Endothelial cell of umbilical vein (primary cell): ENCODE results near the gene OR2H2. TPM values are rescaled to one million over a fixed set of nuclear protein-coding genes. Genes with fewer than 3 reads are reported as not detected.

ENCODE experiments used
- BruUV-seq: library from RNA; stranded (reverse); fragments of 400-500 nt; replicated peaks from 2 replicates; lab custom pipeline; 2021; lab: Mats Ljungman, UMichigan
- CTCF ChIA-PET: fragments of 300-600, 350-600 bp; sonication (Branson Sonifier 250); formaldehyde crosslinking; loops from one replicate; lab custom pipeline; 2021; ENCODE audit warnings: antibody characterized with exemption, inconsistent platforms; lab: Charles Lee
- POLR2A ChIA-PET: fragments of 300-600, 350-600 bp; sonication (Branson Sonifier 250); formaldehyde crosslinking; loops from one replicate; lab custom pipeline; 2021; ENCODE audit warnings: antibody characterized with exemption, inconsistent platforms; lab: Charles Lee
- DNase-seq: peaks from one replicate; pipeline ENCODE4 v3.0.0-alpha.2; 2011; ENCODE audit warnings: low read depth, low spot score
- FAIRE-seq: peaks from 2 replicates; lab custom pipeline; 2011; peaks lifted over from hg19 to GRCh38; lab: Jason Lieb, UNC
- H2AFZ ChIP-seq: 2 replicates; pipeline ENCODE4 v1.6.0; 2012; ENCODE audit warnings: low read depth, low read length, control low read depth, inconsistent platforms
- H3K27ac ChIP-seq: 2 replicates; pipeline ENCODE4 v1.5.1; 2011; ENCODE audit warnings: low read depth, mild to moderate bottlenecking, control low read depth, low read length, moderate library complexity; ENCODE audit not compliant: insufficient read depth
- H3K27me3 ChIP-seq, 2 experiments: 2 replicates each; pipeline versions ENCODE4 v1.6.0 to v1.6.1; 2011; ENCODE audit warnings: low read length in 2 of 2, mixed read lengths in 1 of 2; ENCODE audit not compliant: control insufficient read depth in 2 of 2, insufficient read depth in 2 of 2
- H3K36me3 ChIP-seq, 2 experiments: 2 replicates in 1 of 2; 3 replicates in 1 of 2; pipeline ENCODE4 v1.5.1; 2011; ENCODE audit warnings: low read length in 2 of 2, mild to moderate bottlenecking in 1 of 2, moderate library complexity in 1 of 2; ENCODE audit not compliant: control insufficient read depth in 2 of 2, insufficient read depth in 2 of 2; ENCODE audit errors: extremely low read depth in 1 of 2
- H3K4me1 ChIP-seq: 3 replicates; pipeline ENCODE4 v1.5.1; 2011; ENCODE audit warnings: mild to moderate bottlenecking, low read length; ENCODE audit not compliant: control insufficient read depth, insufficient read depth; ENCODE audit errors: extremely low read depth
- H3K4me2 ChIP-seq: 2 replicates; pipeline ENCODE4 v1.6.1; 2011; ENCODE audit warnings: low read length, control low read depth, mixed read lengths; ENCODE audit not compliant: insufficient read depth
- H3K4me3 ChIP-seq, 3 experiments: fragments of 200-600 bp in 1 of 3; sonication (generic), shearing (Covaris generic) in 1 of 3; replicated peaks in 1 of 3; 2 replicates each; pipeline ENCODE4 v1.5.1; 2011 to 2016; ENCODE audit warnings: control low read depth in 3 of 3, low read length in 3 of 3, mild to moderate bottlenecking in 2 of 3, inconsistent platforms in 1 of 3, low read depth in 1 of 3, moderate library complexity in 1 of 3; ENCODE audit not compliant: insufficient read depth in 1 of 3
- H3K79me2 ChIP-seq: 2 replicates; pipeline ENCODE4 v1.6.0; 2012; ENCODE audit warnings: low read length, inconsistent platforms; ENCODE audit not compliant: control insufficient read depth, insufficient read depth
- H3K9ac ChIP-seq: replicated peaks from 2 replicates; pipeline ENCODE3; 2011; ENCODE audit warnings: low read length, control low read depth; ENCODE audit not compliant: insufficient read depth; ENCODE audit errors: extremely low read depth
- H3K9me1 ChIP-seq: replicated peaks from 3 replicates; pipeline ENCODE4 v1.6.0; 2011; ENCODE audit warnings: mild to moderate bottlenecking, low read length; ENCODE audit not compliant: control insufficient read depth, insufficient read depth; ENCODE audit errors: extremely low read depth
- H3K9me3 ChIP-seq: replicated peaks from 2 replicates; pipeline ENCODE4 v1.5.1; 2012; ENCODE audit warnings: low read length, inconsistent platforms; ENCODE audit not compliant: control insufficient read depth, insufficient read depth
- H4K20me1 ChIP-seq: replicated peaks from 2 replicates; pipeline ENCODE3; 2011; ENCODE audit warnings: mild to moderate bottlenecking, low read length; ENCODE audit not compliant: control insufficient read depth, insufficient read depth; ENCODE audit errors: extremely low read depth
- CTCF ChIP-seq, 2 donors: IDR thresholded peaks; 1 replicate in 1 of 2; 2 replicates in 1 of 2; pipeline ENCODE4 v1.5.1; 2011; ENCODE audit warnings: low read length in 2 of 2, mild to moderate bottlenecking in 2 of 2, moderate library complexity in 2 of 2, control low read depth in 1 of 2, inconsistent platforms in 1 of 2, low read depth in 1 of 2; ENCODE audit not compliant: insufficient read depth in 1 of 2; ENCODE audit errors: extremely low read depth in 1 of 2
- EZH2 ChIP-seq: IDR thresholded peaks from 2 replicates; pipeline ENCODE4 v1.6.1; 2012; ENCODE audit warnings: borderline replicate concordance, low read depth, mild to moderate bottlenecking, moderate library complexity, low read length, inconsistent platforms; ENCODE audit not compliant: severe bottlenecking
- FOS ChIP-seq: IDR thresholded peaks from 2 replicates; pipeline ENCODE4 v1.6.1; 2011; ENCODE audit warnings: mild to moderate bottlenecking, low read length, moderate library complexity, borderline replicate concordance; ENCODE audit not compliant: insufficient read depth
- GATA2 ChIP-seq: IDR thresholded peaks from 2 replicates; pipeline ENCODE4 v1.7.0; 2011; ENCODE audit warnings: low read depth, mild to moderate bottlenecking, moderate library complexity, mixed read lengths, low read length; ENCODE audit not compliant: insufficient read length, insufficient read depth
- JUN ChIP-seq: IDR thresholded peaks from 2 replicates; pipeline ENCODE4 v1.6.1; 2011; ENCODE audit warnings: borderline replicate concordance, low read depth; ENCODE audit not compliant: insufficient read length, insufficient read depth
- MYC ChIP-seq: IDR thresholded peaks from one replicate; pipeline ENCODE4 v1.6.1; 2011; ENCODE audit warnings: mild to moderate bottlenecking, low read depth, low read length
- POLR2A ChIP-seq: IDR thresholded peaks from 2 replicates; pipeline ENCODE4 v1.6.1; 2012; ENCODE audit warnings: low read depth, mild to moderate bottlenecking, control low read depth, low read length
- POLR2AphosphoS5 ChIP-seq: IDR thresholded peaks from 2 replicates; pipeline ENCODE4 v1.6.1; 2012; ENCODE audit warnings: low read depth, mild to moderate bottlenecking, control low read depth, low read length, moderate library complexity; ENCODE audit not compliant: insufficient read depth
- dilution Hi-C: fragments of 300-500 bp; cut with MboI; formaldehyde crosslinking; loops from one replicate; pipeline ENCODE4 v1.15.0; 2019; ENCODE audit warnings: low sequenced_read_pairs; ENCODE audit not compliant: extremely low pct_ligation_motif_present
- intact Hi-C: fragments of 100-400 bp; cut with micrococcal nuclease; formaldehyde crosslinking; loops from one replicate; pipeline ENCODE4 v1.10.0; 2022
- polyA plus RNA-seq, 4 experiments: library from polyadenylated mRNA; depleted of rRNA in 3 of 4; stranded (reverse) in 3 of 4; unstranded in 1 of 4; fragments of >200 nt; gene quantifications; 2 replicates each; pipeline versions ENCODE4 v1.2.1 to v1.2.3, GENCODE V29; 2011 to 2012; ENCODE audit warnings: missing spikeins in 1 of 4
- total RNA-seq: library from RNA; stranded (reverse); gene quantifications from 2 replicates; pipeline ENCODE4 v1.2.3, GENCODE V29; 2021
- TF ChIP-seq, protein P1 (sequence below): IDR thresholded peaks from 2 replicates; pipeline ENCODE4 v1.6.1; 2011; ENCODE audit not compliant: insufficient read depth, insufficient read length

OR2H2 gene
- total and polyA plus RNA-seq, 2 donors (not counting 3 experiments of a cell fraction or from before 2014, with no cell fraction given), result not detected

GRCh38 chr6:29564875-29565274, 20.0 kb upstream of the OR2H2 start:
- FAIRE-seq, result no peak
- Histone ChIP-seq H4K20me1 (no peaks in the 10 kb centered on the region), H3K4me2 (no peak overlapping the region), H3K9ac (no peak overlapping the region), H3K36me3 (no peaks in the 10 kb centered on the region), H3K27ac (no peak overlapping the region), H2AFZ (no peak overlapping the region), H3K9me3 (no peaks in the 10 kb centered on the region), H3K9me1 (no peaks in the 10 kb centered on the region), H3K79me2 (no peaks in the 10 kb centered on the region), H3K4me3 (no peak overlapping the region), H3K4me1 (no peaks in the 10 kb centered on the region), H3K27me3 (no peaks in the 10 kb centered on the region)
- intact Hi-C loops (no loop called here), dilution Hi-C loops (no loop called here)
- TF ChIP-seq FOS (no peak), JUN (no peak), EZH2 (no peak), CTCF (IDR thresholded peaks at IDR 0.05; ENCODE audit: extremely low read depth in 1 of 2, insufficient read depth in 1 of 2, low read depth in 1 of 2, low read length in 2 of 2) (no peak), MYC (no peak), POLR2A (no peak), POLR2AphosphoS5 (no peak), GATA2 (no peak)
- TF ChIP-seq, protein P1, sequence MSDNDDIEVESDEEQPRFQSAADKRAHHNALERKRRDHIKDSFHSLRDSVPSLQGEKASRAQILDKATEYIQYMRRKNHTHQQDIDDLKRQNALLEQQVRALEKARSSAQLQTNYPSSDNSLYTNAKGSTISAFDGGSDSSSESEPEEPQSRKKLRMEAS, result no peak
- DNase-seq, result no peak
- CTCF ChIA-PET, result interaction anchor here (0.6 kb wide), 1 partner anchor 675 kb away, joined by 3 read pairs; no protein-coding TSS in a partner anchor
- POLR2A ChIA-PET, result no interaction called here
- BruUV-seq, result no TSS peak
